ENCODE data around the gene HERC4.
"Not testable (repeated sequence)": the region's sequence is repeated elsewhere in the genome, so short reads cannot be mapped to it uniquely, and the experiment has no call there.

HERC4 gene

DNA sequence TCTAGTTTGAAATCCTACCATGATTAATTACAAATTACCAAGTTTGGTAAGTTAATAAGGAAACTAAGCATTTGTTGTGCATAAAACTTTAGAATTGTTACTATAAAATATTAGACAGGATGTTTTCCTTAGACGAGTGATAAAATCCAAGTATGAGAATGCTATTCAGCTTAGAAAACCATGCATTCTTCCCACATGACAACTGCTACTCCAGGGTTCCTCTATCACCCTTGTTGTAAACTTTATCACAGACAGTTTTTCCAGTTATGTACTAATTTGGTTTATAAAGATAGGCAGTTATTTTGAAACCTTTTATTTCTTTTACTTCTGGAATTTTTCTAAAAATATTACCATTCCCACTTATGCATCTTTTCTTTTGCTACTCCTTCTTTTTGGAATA is 138.7 kb downstream of the HERC4 start:
- no peak for DNase-seq

DNA sequence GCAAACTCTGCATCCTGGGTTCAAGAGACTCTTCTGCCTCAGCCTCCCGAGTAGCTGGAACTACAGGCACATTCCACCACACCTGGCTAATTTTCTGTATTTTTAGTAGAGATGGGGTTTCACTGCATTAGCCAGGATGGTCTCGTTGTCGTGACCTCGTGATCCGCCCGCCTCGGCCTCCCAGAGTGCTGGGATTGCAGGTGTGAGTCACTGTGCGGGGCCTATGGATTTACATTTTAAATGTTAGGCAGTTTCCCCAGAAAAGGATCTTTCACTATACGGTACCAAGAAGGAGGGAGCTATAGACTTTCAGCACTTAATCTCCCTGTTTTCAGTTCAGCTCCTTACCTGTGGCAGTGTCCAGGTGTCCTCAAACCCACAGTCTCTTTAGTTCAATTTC is 139.9 kb downstream of the HERC4 start:
- no peak for DNase-seq

- peak; percentile 4 for DNase-seq
Measured at GRCh38 chr10:67934336-67934735, 140.7 kb downstream of the HERC4 start.

GRCh38 chr10:67933199-67933598 is 141.9 kb downstream of the HERC4 start:
- DNase-seq: no peak

GRCh38 chr10:67926951-67927350 is 148.1 kb downstream of the HERC4 start:
- no peak for DNase-seq

DNA sequence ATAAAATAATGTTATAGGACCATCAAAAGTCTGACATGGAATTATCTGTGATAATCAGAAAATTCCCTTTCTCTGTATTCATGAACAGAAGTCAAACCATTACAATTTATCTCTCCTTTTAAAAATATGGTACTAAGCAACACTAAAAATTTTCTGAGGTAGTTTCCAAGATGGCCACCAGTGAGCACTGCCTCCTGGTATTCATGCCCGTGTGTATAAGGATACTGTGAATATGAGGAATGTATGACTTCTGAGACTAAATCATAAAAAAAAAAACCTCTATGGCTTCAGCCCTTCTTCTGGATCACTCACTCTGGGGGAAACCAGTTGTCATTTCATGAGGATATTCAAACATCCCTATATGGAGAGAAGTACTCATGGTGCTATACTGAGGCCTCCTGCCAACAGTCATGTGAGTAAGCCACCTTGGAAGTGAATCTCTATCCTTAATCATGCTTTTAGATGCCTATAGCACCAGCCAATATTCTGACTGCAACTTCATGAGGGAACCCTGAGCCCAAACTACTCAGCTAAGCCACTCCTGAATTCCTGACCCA is 149.6 kb downstream of the HERC4 start:
- no peak for DNase-seq

- no peak for DNase-seq
Measured at GRCh38 chr10:67924136-67924535, 150.9 kb downstream of the HERC4 start.

GRCh38 chr10:67923551-67923950 is 151.5 kb downstream of the HERC4 start:
- no peak for DNase-seq

- no peak for DNase-seq
Measured at GRCh38 chr10:67921065-67921464, 154.0 kb downstream of the HERC4 start.

DNA sequence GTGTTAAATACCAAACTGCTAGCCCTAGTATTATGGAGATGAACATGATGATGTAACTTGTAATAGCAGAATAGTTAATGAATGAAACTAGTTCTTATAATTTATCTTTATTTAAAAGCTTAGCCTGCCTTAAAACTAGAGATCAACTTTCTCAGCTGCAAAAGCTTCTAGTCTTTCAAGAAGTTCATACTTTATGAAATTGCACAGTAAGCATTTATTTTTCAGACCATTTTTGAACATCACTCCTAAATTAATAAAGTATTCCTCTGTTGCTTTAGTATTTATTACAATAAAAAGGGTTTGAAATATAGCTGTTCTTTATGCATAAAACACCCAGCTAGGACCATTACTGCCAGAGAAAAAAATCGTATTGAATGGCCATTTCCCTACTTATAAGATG is 157.4 kb downstream of the HERC4 start:
- no peak for DNase-seq

GRCh38 chr10:67917169-67917568 is 157.9 kb downstream of the HERC4 start:
- no peak for DNase-seq

DNA sequence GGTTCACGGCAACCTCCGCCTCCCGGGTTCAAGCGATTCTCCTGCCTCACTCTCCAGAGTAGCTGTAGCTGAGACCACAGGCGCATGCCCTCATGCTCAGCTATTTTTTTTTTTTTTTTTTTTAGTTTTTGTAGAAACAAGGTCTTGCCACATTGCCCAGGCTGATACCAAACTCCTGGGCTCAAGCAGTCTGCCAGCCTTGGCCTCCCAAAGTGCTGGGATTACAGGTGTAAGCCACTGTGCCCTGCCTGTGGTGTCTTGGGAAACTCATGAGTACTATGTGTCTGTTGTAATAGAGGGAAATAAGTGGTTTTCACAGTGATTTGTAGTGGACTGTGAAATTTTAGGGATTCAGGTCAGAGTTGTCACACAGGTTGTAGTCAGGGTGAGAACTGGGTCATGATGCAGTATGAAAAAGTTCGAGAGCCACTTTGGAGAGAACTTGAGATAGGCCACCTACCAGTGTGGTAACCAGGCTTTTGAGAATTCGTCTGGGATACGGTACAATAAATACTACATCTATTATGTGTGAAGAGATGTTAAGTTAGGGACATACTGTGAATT is 160.2 kb downstream of the HERC4 start:
- DNase-seq: no peak

DNA sequence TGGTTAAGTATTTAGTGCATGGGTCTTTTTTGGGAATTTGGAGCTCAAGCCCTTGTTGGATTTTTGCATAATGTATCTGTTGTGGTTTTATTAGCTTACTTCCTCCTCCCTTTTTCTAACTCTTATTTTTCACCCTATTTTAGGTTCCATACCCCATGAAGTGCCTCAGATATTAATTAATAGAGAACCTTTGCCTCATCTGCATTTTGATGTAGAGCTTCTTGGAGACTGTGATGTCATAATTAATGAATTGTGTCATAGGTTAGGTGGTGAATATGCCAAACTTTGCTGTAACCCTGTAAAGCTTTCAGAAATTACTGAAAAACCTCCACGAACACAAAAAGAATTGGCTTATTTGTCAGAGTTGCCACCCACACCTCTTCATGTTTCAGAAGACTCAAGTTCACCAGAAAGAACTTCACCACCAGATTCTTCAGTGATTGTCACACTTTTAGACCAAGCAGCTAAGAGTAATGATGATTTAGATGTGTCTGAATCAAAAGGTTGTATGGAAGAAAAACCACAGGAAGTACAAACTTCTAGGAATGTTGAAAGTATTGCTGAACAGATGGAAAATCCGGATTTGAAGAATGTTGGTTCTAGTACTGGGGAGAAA is 162.6 kb downstream of the HERC4 start:
- no peak for DNase-seq

DNA sequence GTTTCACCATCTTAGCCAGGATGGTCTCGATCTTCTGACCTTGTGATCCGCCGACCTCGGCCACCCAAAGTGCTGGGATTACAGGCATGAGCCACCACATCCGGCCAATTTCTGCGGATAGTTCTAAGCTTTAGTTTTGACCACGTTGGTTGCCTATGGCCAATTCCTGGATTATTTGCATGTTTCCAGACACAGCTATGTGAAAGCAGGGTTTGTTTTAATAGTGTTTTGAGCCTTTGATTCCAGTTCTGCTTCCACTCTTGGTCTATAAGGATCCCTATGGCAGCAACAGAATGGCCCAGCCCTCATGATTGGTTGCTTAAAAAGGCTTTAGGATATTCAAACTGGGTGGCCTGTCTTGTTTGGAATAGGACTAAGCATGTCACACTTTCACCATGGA is 171.5 kb downstream of the HERC4 start:
- DNase-seq: no peak

DNA sequence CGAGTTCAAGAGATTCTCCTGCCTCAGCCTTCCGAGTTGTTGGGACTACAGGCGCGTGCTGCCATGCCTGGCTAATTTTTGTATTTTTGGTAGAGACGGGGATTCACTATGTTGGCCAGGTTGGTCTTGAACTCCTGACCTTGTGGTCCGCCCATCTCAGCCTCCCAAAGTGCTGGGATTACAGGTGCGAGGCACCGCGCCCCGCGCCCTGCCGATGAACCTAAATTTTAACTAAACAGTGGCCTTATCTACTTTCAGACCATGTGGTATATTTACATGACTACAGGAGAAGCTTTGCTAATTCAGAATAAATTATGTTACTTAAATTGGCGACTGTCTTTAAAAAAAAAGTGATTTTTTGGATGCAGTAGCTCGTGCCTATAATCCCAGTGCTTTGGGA is 181.4 kb downstream of the HERC4 start:
- no peak for DNase-seq

DNA sequence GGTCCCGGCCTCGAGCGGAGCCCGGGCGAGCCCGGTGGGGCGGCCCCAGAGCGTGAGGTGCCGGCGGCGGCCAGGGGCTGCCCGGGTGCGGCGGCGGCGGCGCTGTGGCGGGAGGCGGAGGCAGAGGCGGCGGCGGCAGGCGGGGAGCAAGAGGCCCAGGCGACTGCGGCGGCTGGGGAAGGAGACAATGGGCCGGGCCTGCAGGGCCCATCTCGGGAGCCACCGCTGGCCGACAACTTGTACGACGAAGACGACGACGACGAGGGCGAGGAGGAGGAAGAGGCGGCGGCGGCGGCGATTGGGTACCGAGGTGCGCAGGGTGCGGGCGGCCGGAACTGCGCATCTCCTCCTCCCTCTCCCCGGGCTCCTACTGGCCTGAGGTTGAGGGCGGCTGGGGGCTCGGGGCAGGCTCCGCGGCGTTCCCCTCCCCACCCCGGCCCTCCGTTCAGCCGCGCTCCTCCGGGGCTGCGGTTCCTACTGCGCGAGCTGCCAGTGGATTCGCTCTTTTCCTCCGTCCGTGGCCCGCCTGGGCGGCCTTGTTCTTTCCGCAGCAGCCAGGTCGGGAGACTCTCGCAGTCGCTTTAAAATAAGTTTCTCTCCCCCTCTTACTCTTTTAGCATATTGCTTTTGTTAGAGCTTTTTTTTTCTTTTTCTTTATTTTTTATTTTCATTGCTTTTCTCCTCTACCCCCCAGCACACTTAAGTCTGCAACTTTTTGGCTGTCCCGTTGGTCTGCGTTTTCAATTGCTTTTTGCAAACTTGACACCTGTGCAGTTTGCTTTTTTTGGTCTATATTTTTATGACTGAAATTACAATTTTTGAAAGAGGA is 190.0 kb downstream of the HERC4 start:
- DNase-seq: peak; percentile 79

GRCh38 chr10:67884313-67884841 is 190.7 kb downstream of the HERC4 start, which contains the start of gene SIRT1:
Gene SIRT1 (plus strand): TSS chr10:67884656. CDS start chr10:67884722, 66 bp downstream.
- peak; percentile 97 for DNase-seq

GRCh38 chr10:67883710-67884312 is 191.3 kb downstream of the HERC4 start:
- DNase-seq: no peak

DNA sequence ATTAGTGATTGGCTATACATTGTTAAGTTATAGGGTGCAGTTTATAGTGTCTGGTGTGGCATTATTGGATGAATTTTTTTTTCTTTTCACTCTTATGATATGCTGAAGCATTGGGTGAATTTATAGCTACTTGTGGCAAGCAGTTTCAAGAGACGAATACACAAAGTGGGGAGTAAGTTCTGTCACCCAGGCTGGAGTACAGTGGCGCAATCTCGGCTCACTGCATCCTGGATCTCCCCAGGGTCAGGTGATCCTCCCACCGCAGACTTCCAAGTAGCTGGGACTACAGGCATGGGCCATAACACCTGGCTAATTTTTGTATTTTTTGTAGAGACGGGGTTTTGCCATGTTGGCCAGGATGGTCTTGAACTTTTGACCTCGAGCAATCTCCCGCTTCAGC is 196.9 kb downstream of the HERC4 start:
- DNase-seq: no peak

- DNase-seq: not testable (repeated sequence)
Measured at GRCh38 chr10:67877421-67877820, 197.7 kb downstream of the HERC4 start.

DNA sequence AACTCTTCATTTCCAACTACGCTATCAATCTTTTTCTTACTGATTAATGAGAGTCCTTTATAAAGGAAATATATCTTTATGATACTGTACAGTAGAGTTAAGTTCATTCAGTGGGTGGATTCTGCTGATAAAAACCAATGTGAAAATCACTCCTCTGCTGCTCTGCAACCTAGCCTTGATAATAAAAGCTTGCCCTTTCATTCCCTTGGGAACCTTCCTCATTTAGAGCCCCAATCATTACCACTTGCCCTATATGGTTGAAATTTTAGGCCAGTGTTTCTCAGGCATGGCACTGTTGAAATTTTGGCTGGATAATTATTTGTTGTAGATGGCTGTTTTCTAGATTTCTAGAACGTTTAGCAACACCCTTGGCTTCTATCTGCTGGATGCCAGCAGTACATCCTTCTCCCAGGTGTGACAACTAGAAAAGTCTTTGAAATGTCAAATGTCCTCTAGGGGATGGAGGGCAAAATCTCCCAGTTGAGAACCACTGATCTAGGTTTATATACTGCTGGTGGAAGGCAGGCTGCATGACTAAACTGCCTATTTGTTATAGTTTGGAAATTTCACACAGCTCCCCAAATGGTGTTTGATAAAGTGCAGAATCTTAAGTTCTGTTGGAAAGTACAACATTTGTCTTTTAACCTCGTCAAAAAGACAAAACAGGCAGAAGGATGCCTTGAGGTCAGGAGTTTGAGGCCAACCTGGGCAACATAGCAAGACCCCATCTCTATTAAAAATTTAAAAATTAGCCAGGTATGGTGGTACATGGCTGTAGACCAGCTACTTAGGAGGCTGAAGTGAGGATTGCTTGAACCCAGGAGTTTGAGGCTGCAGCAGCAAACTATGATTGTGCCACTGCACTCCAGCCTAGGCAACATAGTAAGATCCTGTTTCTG is 199.5 kb downstream of the HERC4 start:
- no peak for DNase-seq

Data from midbrain (tissue), 1 donor.